Peyer's patch (tissue), 4 donors: Measurements from ENCODE around the gene SERPINA4. TPM values are rescaled to one million over a fixed set of nuclear protein-coding genes. Genes with fewer than 3 reads are reported as not detected.

Source experiments
- DNase-seq, 3 donors: peaks; one replicate each; pipeline ENCODE4 v3.0.0-alpha.2; 2017 to 2019
- H3K27ac ChIP-seq, 4 donors: fragments of 200-600 bp; sonication (generic); one replicate each; pipeline ENCODE4 v1.5.1; 2016 to 2019
- H3K27me3 ChIP-seq, 2 donors: fragments of 200-600 bp; sonication (generic); one replicate each; pipeline ENCODE4 v1.5.1; 2019
- H3K36me3 ChIP-seq, 3 donors: fragments of 200-600 bp; sonication (generic); one replicate each; pipeline ENCODE4 v1.5.1; 2016 to 2019
- H3K4me1 ChIP-seq, 4 donors: fragments of 200-600 bp; sonication (generic); one replicate each; pipeline ENCODE4 v1.5.1; 2016 to 2019
- H3K4me3 ChIP-seq, 4 donors: fragments of 200-600 bp; sonication (generic); 1 replicate in 3 of 4; 2 replicates in 1 of 4; pipeline ENCODE4 v1.5.1; 2016 to 2019; ENCODE audit warnings: mild to moderate bottlenecking in 1 of 4
- H3K9me3 ChIP-seq, 4 donors: fragments of 200-600 bp; sonication (generic); one replicate each; pipeline ENCODE4 v1.5.1; 2016 to 2019; ENCODE audit warnings: mild to moderate bottlenecking in 1 of 4
- CTCF ChIP-seq, 6 experiments: fragments of 450-650 bp in 4 of 6; fragments of 200-600 bp in 2 of 6; sonication (generic) in 1 of 6; IDR thresholded peaks; one replicate each; pipeline ENCODE4 v1.5.1; 2017 to 2019; ENCODE audit warnings: antibody characterized with exemption in 6 of 6, mild to moderate bottlenecking in 3 of 6, moderate library complexity in 1 of 6
- POLR2A ChIP-seq, 2 donors: fragments of 450-650 bp; IDR thresholded peaks; one replicate each; pipeline ENCODE4 v1.5.1; 2017; ENCODE audit warnings: antibody characterized with exemption in 2 of 2, mild to moderate bottlenecking in 2 of 2, moderate library complexity in 2 of 2
- total RNA-seq, 4 donors: library from RNA; depleted of rRNA; stranded (reverse); fragments of >200 nt; gene quantifications; one replicate each; pipeline ENCODE4 v1.1.0, GENCODE V29; 2016

The SERPINA4 gene
- total RNA-seq, 4 donors from 2014 or later: not detected

GRCh38 chr14:94578712-94579111 is 17.5 kb downstream of the SERPINA4 start:
- TF ChIP-seq POLR2A (IDR thresholded peaks at IDR 0.05) (no peak), CTCF (IDR thresholded peaks at IDR 0.05) (no peak)
- Histone ChIP-seq H3K4me1 (no peaks in the 10 kb centered on the region), H3K27ac (no peak overlapping the region), H3K27me3 (no peaks in the 10 kb centered on the region), H3K36me3 (no peaks in the 10 kb centered on the region), H3K9me3 (no peaks in the 10 kb centered on the region), H3K4me3 (no peak overlapping the region)
- DNase-seq: peak in 1 of 3 donors; percentile 8

- no peaks in the 10 kb centered on the region for H3K4me1 ChIP-seq
- H3K4me3 ChIP-seq: no peak within 1 kb of the TSS
- no peak within 1 kb of the TSS for H3K27ac ChIP-seq
- no peaks in the 10 kb centered on the region for H3K36me3 ChIP-seq
- no peaks in the 10 kb centered on the region for H3K27me3 ChIP-seq
- TF ChIP-seq POLR2A (IDR thresholded peaks at IDR 0.05) (no peak), CTCF (IDR thresholded peaks at IDR 0.05) (no peak)
- H3K9me3 ChIP-seq: no peaks in the 10 kb centered on the region
- no peak for DNase-seq
Observed at GRCh38 chr14:94581127-94581999, 20.1 kb downstream of the SERPINA4 start, which contains the start of gene SERPINA5. SERPINA5 (plus strand) TSS chr14:94581426; CDS start chr14:94587363, 5,937 bp downstream.

- no peak for TF ChIP-seq POLR2A (IDR thresholded peaks at IDR 0.05)
- no peak for TF ChIP-seq CTCF (IDR thresholded peaks at IDR 0.05)
- no peak overlapping the region for H3K4me3 ChIP-seq
- no peak for DNase-seq
Observed at GRCh38 chr14:94582199-94582750, 21.0 kb downstream of the SERPINA4 start.

GRCh38 chr14:94582851-94583250 is 21.6 kb downstream of the SERPINA4 start:
- no peak for DNase-seq
- Histone ChIP-seq H3K9me3 (no peaks in the 10 kb centered on the region), H3K27me3 (no peaks in the 10 kb centered on the region), H3K4me1 (no peaks in the 10 kb centered on the region), H3K4me3 (no peak overlapping the region), H3K36me3 (no peaks in the 10 kb centered on the region), H3K27ac (no peak overlapping the region)
- TF ChIP-seq POLR2A (IDR thresholded peaks at IDR 0.05): no peak
- TF ChIP-seq CTCF (IDR thresholded peaks at IDR 0.05): no peak

More at GRCh38 chr14:94582199-94582750, 21.0 kb downstream of the SERPINA4 start:
- Histone ChIP-seq H3K9me3 (no peaks in the 10 kb centered on the region), H3K4me1 (no peaks in the 10 kb centered on the region), H3K27ac (no peak overlapping the region), H3K27me3 (no peaks in the 10 kb centered on the region), H3K36me3 (no peaks in the 10 kb centered on the region)

- DNase-seq: no peak
- Histone ChIP-seq H3K36me3 (no peaks in the 10 kb centered on the region), H3K27ac (no peak overlapping the region), H3K4me1 (no peaks in the 10 kb centered on the region), H3K9me3 (no peaks in the 10 kb centered on the region), H3K27me3 (no peaks in the 10 kb centered on the region), H3K4me3 (no peak overlapping the region)
- TF ChIP-seq CTCF (IDR thresholded peaks at IDR 0.05) (no peak), POLR2A (IDR thresholded peaks at IDR 0.05) (no peak)
Observed at GRCh38 chr14:94583557-94583956, 22.3 kb downstream of the SERPINA4 start.
